Mucosa of descending colon (tissue), 3 donors: ENCODE measurements around the gene DSCAM. TPM values are rescaled to one million over a fixed set of nuclear protein-coding genes. Genes with fewer than 3 reads are reported as not detected.
"Not testable (repeated sequence)": the region's sequence is repeated elsewhere in the genome, so short reads cannot be mapped to it uniquely, and the experiment has no call there.

ENCODE experiments used
- ATAC-seq: fragments of 200-7000 bp; cut with Tn5 transposase; one replicate; pipeline ENCODE4 v1.9.1; 2020; ENCODE audit warnings: mild to moderate bottlenecking, moderate library complexity
- DNase-seq, 3 donors: peaks; one replicate each; pipeline ENCODE4 v3.0.0-alpha.2; 2020
- H3K36me3 ChIP-seq: fragments of 200-600 bp; one replicate; pipeline ENCODE4 v1.8.0; 2021; ENCODE audit warnings: low read depth, mild to moderate bottlenecking
- H3K4me1 ChIP-seq: fragments of 200-600 bp; one replicate; pipeline ENCODE4 v1.8.0; 2021; ENCODE audit warnings: low read depth, mild to moderate bottlenecking
- H3K4me3 ChIP-seq: fragments of 200-600 bp; one replicate; pipeline ENCODE4 v1.8.0; 2021; ENCODE audit warnings: mild to moderate bottlenecking
- H3K9me3 ChIP-seq: fragments of 200-600 bp; one replicate; pipeline ENCODE4 v1.8.0; 2021; ENCODE audit warnings: mild to moderate bottlenecking
- CTCF ChIP-seq: fragments of 200-600 bp; IDR thresholded peaks from one replicate; pipeline ENCODE4 v1.8.0; 2022; ENCODE audit warnings: antibody characterized with exemption, mild to moderate bottlenecking
- intact Hi-C, 2 donors: fragments of 100-400 bp; cut with DNase I in 1 of 2; cut with micrococcal nuclease in 1 of 2; formaldehyde crosslinking; loops; one replicate each; pipeline versions ENCODE4 v1.11.0 to v1.11.1; 2022; cut with DNase I, micrococcal nuclease
- total RNA-seq, 3 donors: library from RNA; stranded (reverse); fragmentation: NEBNext Ultra II Directional in 2 of 3; extraction: Animal tissue kit (Norgen Biotek cat#: 25700) in 2 of 3; gene quantifications; one replicate each; pipeline versions ENCODE4 v1.2.1 to v1.2.4, GENCODE V29; 2021 to 2023
- donor health status: DM: no; HTN: no; CAD: no; lungs with moderate emphysema.
- donor health status: DM: no; HTN: no; CAD: no.
- donor health status: DM: no; HTN: yes; CAD: no.

Gene DSCAM
- total RNA-seq, 3 donors from 2014 or later = 0.35 TPM; not detected in 2

GRCh38 chr21:40447016-40447415, 399.9 kb downstream of the DSCAM start:
- Histone ChIP-seq H3K9me3 (peaks cover 8% of the 10 kb centered on the region), H3K36me3 (no peaks in the 10 kb centered on the region), H3K4me3 (no peak overlapping the region), H3K4me1 (no peaks in the 10 kb centered on the region)
- intact Hi-C loops = no loop called here
- ATAC-seq = no peak
- no peak for DNase-seq
- TF ChIP-seq CTCF = no peak

- Histone ChIP-seq H3K36me3 (no peaks in the 10 kb centered on the region), H3K4me1 (no peaks in the 10 kb centered on the region), H3K9me3 (peaks cover 8% of the 10 kb centered on the region), H3K4me3 (no peak overlapping the region)
- intact Hi-C loops = no loop called here
- ATAC-seq (no peak), DNase-seq (no peak)
- no peak for TF ChIP-seq CTCF
Measured at GRCh38 chr21:40445349-40445921, 401.5 kb downstream of the DSCAM start.

- intact Hi-C loops = not testable (repeated sequence)
Measured at GRCh38 chr21:40439581-40439980, 407.4 kb downstream of the DSCAM start.

GRCh38 chr21:40438616-40439015, 408.3 kb downstream of the DSCAM start:
- intact Hi-C loops = no loop called here
- Histone ChIP-seq H3K4me3 (no peak overlapping the region), H3K4me1 (no peaks in the 10 kb centered on the region), H3K36me3 (no peaks in the 10 kb centered on the region), H3K9me3 (peaks cover 3% of the 10 kb centered on the region)
- TF ChIP-seq CTCF = no peak
- DNase-seq = no peak
- ATAC-seq = no peak

More at GRCh38 chr21:40439581-40439980, 407.4 kb downstream of the DSCAM start:
- not testable (repeated sequence) for H3K4me1 ChIP-seq, H3K36me3 ChIP-seq, H3K4me3 ChIP-seq, H3K9me3 ChIP-seq, DNase-seq, ATAC-seq

GRCh38 chr21:40436261-40436660, 410.7 kb downstream of the DSCAM start:
- H3K4me3 ChIP-seq = no peak overlapping the region
- peaks cover 3% of the 10 kb centered on the region for H3K9me3 ChIP-seq
- no peak for TF ChIP-seq CTCF
- H3K36me3 ChIP-seq = no peaks in the 10 kb centered on the region
- DNase-seq (no peak), ATAC-seq (no peak)
- no peaks in the 10 kb centered on the region for H3K4me1 ChIP-seq
- intact Hi-C loops = no loop called here

GRCh38 chr21:40433538-40433937, 413.4 kb downstream of the DSCAM start:
- TF ChIP-seq CTCF = no peak
- H3K4me1 ChIP-seq = no peaks in the 10 kb centered on the region

More at GRCh38 chr21:40433538-40433937, 413.4 kb downstream of the DSCAM start:
- no peaks in the 10 kb centered on the region for H3K9me3 ChIP-seq
- no peak for DNase-seq
- no peak for ATAC-seq
- H3K36me3 ChIP-seq = no peaks in the 10 kb centered on the region
- H3K4me3 ChIP-seq = no peak overlapping the region
- intact Hi-C loops = no loop called here
